Lung (tissue), 4 donors: ENCODE data around the gene RPS4Y2. TPM values are rescaled to one million over a fixed set of nuclear protein-coding genes. Genes with fewer than 3 reads are reported as not detected.

Experiments used
- polyA plus RNA-seq, 2 donors: library from polyadenylated mRNA; stranded (reverse); fragments of 200-250 nt; gene quantifications; one replicate each; pipeline ENCODE4 v1.2.1, GENCODE V29; 2013
- total RNA-seq, 2 donors: library from RNA; depleted of rRNA in 1 of 2; stranded (reverse); fragments of >200 nt in 1 of 2; gene quantifications; one replicate each; pipeline ENCODE4 v1.2.1, GENCODE V29; 2014 to 2021
- donor health status: Bipolar disorder and iron deficiency.
- donor health status: healthy.
- donor health status: DM: yes; HTN: yes; CAD: no.

The RPS4Y2 gene
- total and polyA plus RNA-seq, 4 donors: not detected

Other genes with a start within 250 kb of the RPS4Y2 start
- not detected for gene EIF1AY, start 180.3 kb upstream of the RPS4Y2 start, total RNA-seq
- 10 to 100 TPM in 1 of 2 donors, not detected in 1; 26.2 TPM for gene EIF1AY, start 180.3 kb upstream of the RPS4Y2 start, polyA plus RNA-seq